RWPE2 (cell line): Measurements from ENCODE around the gene CACNA1B.

ENCODE experiments used
- ATAC-seq: fragments of 200-7000 bp; cut with Tn5 transposase; 3 replicates; pipeline ENCODE4 v1.9.1; 2021; ENCODE audit warnings: low read depth
- DNase-seq: peaks from one replicate; pipeline ENCODE4 v3.0.0-alpha.2; 2020; ENCODE audit warnings: low spot score
- H3K27ac ChIP-seq: fragments of 450-650 bp; 2 replicates; pipeline ENCODE4 v1.5.1; 2017; ENCODE audit warnings: mild to moderate bottlenecking; ENCODE audit not compliant: poor library complexity, severe bottlenecking
- H3K27me3 ChIP-seq: fragments of 250-450 bp; sonication (Bioruptor Pico); 2 replicates; pipeline ENCODE4 v1.5.1; 2021; ENCODE audit warnings: mild to moderate bottlenecking, moderate library complexity; ENCODE audit not compliant: insufficient read depth, poor library complexity, severe bottlenecking
- H3K36me3 ChIP-seq: fragments of 250-450 bp; sonication (Bioruptor Pico); 2 replicates; pipeline ENCODE4 v1.5.1; 2020; ENCODE audit warnings: low read depth, mild to moderate bottlenecking, moderate library complexity
- H3K4me1 ChIP-seq: fragments of 250-450 bp; sonication (Bioruptor Pico); 2 replicates; pipeline ENCODE4 v1.5.1; 2021; ENCODE audit warnings: mild to moderate bottlenecking, moderate library complexity; ENCODE audit not compliant: insufficient read depth, poor library complexity, severe bottlenecking
- H3K4me3 ChIP-seq: fragments of 250-450 bp; sonication (Bioruptor Pico); 2 replicates; pipeline ENCODE4 v1.5.1; 2021; ENCODE audit warnings: mild to moderate bottlenecking, moderate library complexity; ENCODE audit not compliant: severe bottlenecking
- H3K9me3 ChIP-seq: fragments of 250-450 bp; sonication (Bioruptor Pico); 2 replicates; pipeline ENCODE4 v1.5.1; 2021; ENCODE audit warnings: mild to moderate bottlenecking, moderate library complexity; ENCODE audit not compliant: severe bottlenecking
- TF ChIP-seq, protein P1 (sequence below): fragments of 450-650 bp; IDR thresholded peaks from one replicate; pipeline ENCODE4 v1.5.1; 2017; ENCODE audit warnings: mild to moderate bottlenecking, moderate library complexity; ENCODE audit not compliant: poor library complexity, severe bottlenecking

CACNA1B gene

DNA sequence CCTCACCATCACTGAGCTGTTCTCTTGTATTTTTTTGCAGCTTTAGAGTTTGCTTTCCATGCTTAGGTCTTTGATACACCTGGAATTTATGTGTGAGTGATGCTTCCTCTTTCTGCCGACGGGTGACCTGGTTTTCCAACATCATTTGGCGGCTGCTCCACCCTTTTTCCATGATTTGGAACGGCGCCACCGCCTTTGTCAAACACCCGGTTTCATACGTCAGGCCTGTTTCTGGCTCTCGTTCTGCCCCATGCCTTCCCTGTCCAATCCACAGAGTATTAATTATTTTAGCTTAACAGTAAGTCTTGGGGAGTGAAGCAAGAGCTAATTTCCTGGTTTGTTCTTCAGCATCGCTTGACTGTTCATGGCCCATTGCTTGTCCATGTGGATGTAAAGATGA lies 30.2 kb downstream of the CACNA1B start:
- Histone ChIP-seq H3K36me3 (no peaks in the 10 kb centered on the region), H3K4me3 (no peak overlapping the region), H3K4me1 (no peaks in the 10 kb centered on the region), H3K9me3 (no peaks in the 10 kb centered on the region), H3K27ac (no peak overlapping the region), H3K27me3 (peaks cover 5% of the 10 kb centered on the region)
- DNase-seq: no peak
- ATAC-seq: no peak
- TF ChIP-seq, protein P1, sequence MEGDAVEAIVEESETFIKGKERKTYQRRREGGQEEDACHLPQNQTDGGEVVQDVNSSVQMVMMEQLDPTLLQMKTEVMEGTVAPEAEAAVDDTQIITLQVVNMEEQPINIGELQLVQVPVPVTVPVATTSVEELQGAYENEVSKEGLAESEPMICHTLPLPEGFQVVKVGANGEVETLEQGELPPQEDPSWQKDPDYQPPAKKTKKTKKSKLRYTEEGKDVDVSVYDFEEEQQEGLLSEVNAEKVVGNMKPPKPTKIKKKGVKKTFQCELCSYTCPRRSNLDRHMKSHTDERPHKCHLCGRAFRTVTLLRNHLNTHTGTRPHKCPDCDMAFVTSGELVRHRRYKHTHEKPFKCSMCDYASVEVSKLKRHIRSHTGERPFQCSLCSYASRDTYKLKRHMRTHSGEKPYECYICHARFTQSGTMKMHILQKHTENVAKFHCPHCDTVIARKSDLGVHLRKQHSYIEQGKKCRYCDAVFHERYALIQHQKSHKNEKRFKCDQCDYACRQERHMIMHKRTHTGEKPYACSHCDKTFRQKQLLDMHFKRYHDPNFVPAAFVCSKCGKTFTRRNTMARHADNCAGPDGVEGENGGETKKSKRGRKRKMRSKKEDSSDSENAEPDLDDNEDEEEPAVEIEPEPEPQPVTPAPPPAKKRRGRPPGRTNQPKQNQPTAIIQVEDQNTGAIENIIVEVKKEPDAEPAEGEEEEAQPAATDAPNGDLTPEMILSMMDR: no peak

DNA sequence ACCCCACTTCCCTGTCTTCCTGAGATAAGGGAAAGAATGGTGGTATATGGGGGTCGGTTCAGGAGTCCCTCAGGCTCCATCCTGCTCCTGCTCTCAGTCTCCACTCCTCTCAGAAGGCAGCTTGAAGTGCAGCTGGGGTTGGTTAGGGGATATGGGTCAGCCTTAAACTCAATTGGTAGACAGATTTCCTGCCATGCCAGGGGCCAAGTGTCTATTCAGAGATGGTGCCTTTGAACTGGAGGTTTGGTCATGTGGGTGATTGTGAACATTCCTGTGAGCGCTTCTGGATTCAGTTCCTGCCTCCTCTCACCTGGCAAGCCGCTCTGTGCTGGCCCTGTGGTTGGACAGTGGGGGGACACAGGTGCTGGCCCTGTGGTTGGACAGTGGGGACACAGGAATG lies 35.1 kb downstream of the CACNA1B start:
- H3K27me3 ChIP-seq: peaks cover 5% of the 10 kb centered on the region
- TF ChIP-seq, protein P1: no peak
- no peak overlapping the region for H3K4me3 ChIP-seq
- no peak overlapping the region for H3K27ac ChIP-seq
- DNase-seq (no peak), ATAC-seq (no peak)
- no peaks in the 10 kb centered on the region for H3K36me3 ChIP-seq
- H3K4me1 ChIP-seq: no peaks in the 10 kb centered on the region
- H3K9me3 ChIP-seq: no peaks in the 10 kb centered on the region

DNA sequence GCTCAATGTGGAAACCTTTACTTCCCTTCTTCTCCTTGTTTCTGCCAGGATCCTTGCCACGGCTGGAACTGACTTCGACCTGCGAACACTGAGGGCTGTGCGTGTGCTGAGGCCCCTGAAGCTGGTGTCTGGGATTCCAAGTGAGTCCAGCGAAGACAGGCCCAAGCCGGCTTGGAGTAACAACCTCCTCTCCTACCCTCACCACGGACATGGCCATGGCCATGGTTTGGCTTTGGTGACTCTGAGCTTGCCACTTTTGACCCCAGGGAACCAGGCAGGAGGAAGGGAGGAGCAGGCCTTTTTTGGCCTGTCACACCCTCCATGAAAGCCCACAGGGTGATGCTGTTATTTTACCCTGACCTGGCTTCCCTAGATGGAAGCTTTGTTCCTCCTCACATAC lies 35.5 kb downstream of the CACNA1B start:
- peaks cover 5% of the 10 kb centered on the region for H3K27me3 ChIP-seq
- TF ChIP-seq, protein P1: no peak
- no peak overlapping the region for H3K4me3 ChIP-seq
- H3K27ac ChIP-seq: no peak overlapping the region
- no peak for ATAC-seq
- H3K4me1 ChIP-seq: no peaks in the 10 kb centered on the region
- no peak for DNase-seq
- no peaks in the 10 kb centered on the region for H3K9me3 ChIP-seq
- no peaks in the 10 kb centered on the region for H3K36me3 ChIP-seq

DNA sequence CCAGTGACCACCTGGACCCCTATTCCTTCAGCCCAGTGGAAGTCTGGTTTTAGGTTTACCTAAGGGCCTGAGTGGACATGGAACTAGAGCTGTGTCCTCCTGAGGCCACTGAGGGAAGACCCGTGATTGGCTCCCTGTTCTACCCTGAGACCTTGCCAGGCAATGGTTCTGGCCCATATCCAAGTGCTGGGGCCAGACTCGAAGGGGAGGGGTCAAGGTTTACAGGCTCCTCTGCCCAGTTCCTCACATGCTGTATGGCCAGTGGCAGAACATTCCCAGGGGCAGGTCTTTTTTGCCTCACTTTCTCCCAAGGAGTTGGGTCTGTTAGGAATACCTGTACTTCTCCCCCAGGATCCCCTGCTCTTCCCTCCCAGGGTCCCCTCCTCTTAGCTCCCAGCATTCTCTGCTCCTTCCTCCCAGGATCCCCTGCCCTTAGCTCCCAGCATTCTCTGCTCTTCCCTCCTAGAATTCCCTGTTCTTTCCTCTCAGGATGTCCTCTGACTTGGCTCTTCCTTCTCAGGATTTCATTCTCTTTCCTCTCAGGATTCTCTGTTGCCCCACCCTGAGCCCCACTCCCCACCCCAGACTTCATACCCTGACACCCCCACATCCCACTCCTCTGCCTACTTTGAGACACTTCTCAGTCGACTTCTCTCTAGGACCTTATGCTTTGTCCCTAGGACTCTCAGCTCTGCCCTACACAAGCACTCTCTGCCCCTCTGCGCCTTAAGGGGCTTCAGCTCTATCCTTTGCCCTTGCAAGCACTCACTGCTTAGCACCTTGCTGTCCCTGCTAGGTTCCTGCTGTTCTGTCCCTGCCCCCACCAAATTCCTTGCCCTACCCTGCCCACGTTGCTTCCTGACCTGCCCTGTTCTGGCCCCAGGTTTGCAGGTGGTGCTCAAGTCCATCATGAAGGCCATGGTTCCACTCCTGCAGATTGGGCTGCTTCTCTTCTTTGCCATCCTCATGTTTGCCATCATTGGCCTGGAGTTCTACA lies 36.5 kb downstream of the CACNA1B start:
- Histone ChIP-seq H3K9me3 (no peaks in the 10 kb centered on the region), H3K27ac (no peak overlapping the region), H3K4me1 (no peaks in the 10 kb centered on the region), H3K4me3 (no peak overlapping the region), H3K27me3 (peaks cover 5% of the 10 kb centered on the region), H3K36me3 (no peaks in the 10 kb centered on the region)
- no peak for DNase-seq
- ATAC-seq: no peak
- TF ChIP-seq, protein P1: no peak

DNA sequence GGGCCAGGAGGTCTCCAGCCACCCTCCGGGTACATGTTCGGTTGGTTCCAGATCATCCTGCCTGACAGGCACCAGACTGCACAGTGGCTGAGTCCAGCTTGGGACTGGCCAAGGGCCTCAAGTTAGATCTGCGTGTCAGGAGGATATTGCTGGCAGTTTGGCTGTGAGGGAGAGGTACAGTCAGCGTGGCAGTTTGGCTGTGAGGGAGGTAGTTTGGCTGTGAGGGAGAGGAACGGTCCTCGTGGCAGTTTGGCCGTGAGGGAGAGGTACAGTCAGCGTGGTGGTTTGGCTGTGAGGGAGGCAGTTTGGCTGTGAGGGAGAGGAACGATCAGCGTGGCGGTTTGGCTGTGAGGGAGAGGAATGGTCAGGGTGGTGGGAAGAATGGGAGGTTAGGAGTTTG lies 39.0 kb downstream of the CACNA1B start:
- H3K27me3 ChIP-seq: no peaks in the 10 kb centered on the region
- no peak for DNase-seq
- H3K4me3 ChIP-seq: no peak overlapping the region
- no peak overlapping the region for H3K27ac ChIP-seq
- ATAC-seq: no peak
- no peaks in the 10 kb centered on the region for H3K36me3 ChIP-seq
- TF ChIP-seq, protein P1: no peak
- no peaks in the 10 kb centered on the region for H3K4me1 ChIP-seq
- no peaks in the 10 kb centered on the region for H3K9me3 ChIP-seq
